IMR-90 (cell line): ENCODE data around the gene INO80. TPM values are rescaled to one million over a fixed set of nuclear protein-coding genes. Genes with fewer than 3 reads are reported as not detected.
A peak's percentile ranks its signal among the peaks of the same experiment; 100 is the strongest.

Experiments used
- ATAC-seq: fragments of 200-7000 bp; cut with Tn5 transposase; 2 replicates; pipeline ENCODE4 v1.9.1; 2020; ENCODE audit warnings: low read depth, mild to moderate bottlenecking, moderate library complexity
- BruUV-seq: library from RNA; stranded (reverse); fragments of 400-500 nt; replicated peaks from 2 replicates; lab custom pipeline; 2021; lab: Mats Ljungman, UMichigan
- CTCF ChIA-PET: fragments of 300-600 bp; formaldehyde crosslinking; extraction: SDS; loops from one replicate; lab custom pipeline; 2021; ENCODE audit warnings: antibody characterized with exemption; lab: Yijun Ruan, JAX
- POLR2A ChIA-PET: fragments of 300-600 bp; sonication (Branson Sonifier 250); formaldehyde crosslinking; loops from one replicate; lab custom pipeline; 2022; ENCODE audit warnings: antibody characterized with exemption; ENCODE audit not compliant: unreplicated experiment; lab: Charles Lee
- DNase-seq: peaks from one replicate; pipeline ENCODE4 v3.0.0; 2013
- H2AFZ ChIP-seq: replicated peaks from 2 replicates; pipeline ENCODE3; 2013; ENCODE audit warnings: low read length, mild to moderate bottlenecking; ENCODE audit not compliant: poor library complexity
- H2AK5ac ChIP-seq: 2 replicates; pipeline ENCODE4 v1.6.1; 2013; ENCODE audit warnings: low read depth, low read length, inconsistent platforms
- H2AK9ac ChIP-seq: replicated peaks from 2 replicates; pipeline ENCODE3; 2013; ENCODE audit warnings: mild to moderate bottlenecking, low read depth, low read length, moderate library complexity; ENCODE audit not compliant: poor library complexity
- H2BK120ac ChIP-seq: 2 replicates; pipeline ENCODE4 v1.6.1; 2013; ENCODE audit warnings: low read depth, low read length, inconsistent platforms
- H2BK15ac ChIP-seq: 3 replicates; pipeline ENCODE4 v1.6.1; 2013; ENCODE audit warnings: low read depth, low read length, inconsistent platforms
- H2BK20ac ChIP-seq: 2 replicates; pipeline ENCODE4 v1.6.1; 2013; ENCODE audit warnings: low read depth, mild to moderate bottlenecking, inconsistent platforms, low read length, moderate library complexity
- H2BK5ac ChIP-seq: 2 replicates; pipeline ENCODE4 v1.6.1; 2013; ENCODE audit warnings: mild to moderate bottlenecking, low read depth, low read length, inconsistent platforms; ENCODE audit not compliant: poor library complexity, severe bottlenecking
- H3K14ac ChIP-seq: replicated peaks from 2 replicates; pipeline ENCODE4 v1.6.1; 2013; ENCODE audit warnings: low read depth, low read length, inconsistent platforms
- H3K18ac ChIP-seq: 2 replicates; pipeline ENCODE4 v1.6.1; 2013; ENCODE audit warnings: low read depth, low read length, control low read depth
- H3K23ac ChIP-seq: 2 replicates; pipeline ENCODE4 v1.6.1; 2013; ENCODE audit warnings: low read depth, low read length, inconsistent platforms
- H3K27ac ChIP-seq: 2 replicates; pipeline ENCODE4 v1.5.1; 2013; ENCODE audit warnings: mild to moderate bottlenecking, control low read depth, low read length; ENCODE audit not compliant: insufficient read depth
- H3K27me3 ChIP-seq: 2 replicates; pipeline ENCODE4 v1.6.1; 2013; ENCODE audit warnings: low read length; ENCODE audit not compliant: control insufficient read depth, insufficient read depth
- H3K36me3 ChIP-seq: 2 replicates; pipeline ENCODE4 v1.6.1; 2013; ENCODE audit warnings: low read length, mixed read lengths; ENCODE audit not compliant: control insufficient read depth, insufficient read depth
- H3K4ac ChIP-seq: 2 replicates; pipeline ENCODE4 v1.6.1; 2013; ENCODE audit warnings: low read depth, low read length, inconsistent platforms
- H3K4me1 ChIP-seq: 2 replicates; pipeline ENCODE4 v1.6.1; 2013; ENCODE audit warnings: low read length, mixed read lengths; ENCODE audit not compliant: control insufficient read depth, insufficient read depth
- H3K4me2 ChIP-seq: 2 replicates; pipeline ENCODE4 v1.6.1; 2013; ENCODE audit warnings: low read depth, mild to moderate bottlenecking, control low read depth, low read length, moderate library complexity
- H3K4me3 ChIP-seq: 2 replicates; pipeline ENCODE4 v1.5.1; 2013; ENCODE audit warnings: low read depth, mild to moderate bottlenecking, control low read depth, low read length, moderate library complexity; ENCODE audit not compliant: insufficient read depth
- H3K56ac ChIP-seq: 2 replicates; pipeline ENCODE4 v1.6.1; 2013; ENCODE audit warnings: low read length, inconsistent platforms; ENCODE audit not compliant: insufficient read depth; ENCODE audit errors: extremely low read depth
- H3K79me1 ChIP-seq, 2 experiments: 2 replicates each; pipeline ENCODE4 v1.6.1; 2013; ENCODE audit warnings: low read length in 2 of 2, inconsistent platforms in 1 of 2, low read depth in 1 of 2
- H3K9ac ChIP-seq: 2 replicates; pipeline ENCODE4 v1.6.1; 2013; ENCODE audit warnings: low read depth, low read length, control low read depth
- H3K9me1 ChIP-seq: 2 replicates; pipeline ENCODE4 v1.6.1; 2013; ENCODE audit warnings: low read length, inconsistent platforms; ENCODE audit not compliant: insufficient read depth
- H3K9me3 ChIP-seq: 2 replicates; pipeline ENCODE4 v1.6.1; 2013; ENCODE audit warnings: low read length; ENCODE audit not compliant: control insufficient read depth, insufficient read depth
- H4K20me1 ChIP-seq: 2 replicates; pipeline ENCODE4 v1.6.1; 2013; ENCODE audit warnings: low read length, inconsistent platforms; ENCODE audit not compliant: insufficient read depth
- H4K5ac ChIP-seq: 2 replicates; pipeline ENCODE4 v1.6.1; 2013; ENCODE audit warnings: mild to moderate bottlenecking, low read depth, low read length, control low read depth
- H4K8ac ChIP-seq, 2 experiments: 2 replicates each; pipeline ENCODE4 v1.6.1; 2013; ENCODE audit warnings: low read depth in 2 of 2, low read length in 2 of 2, control low read depth in 1 of 2, inconsistent platforms in 1 of 2
- H4K91ac ChIP-seq: 2 replicates; pipeline ENCODE4 v1.6.1; 2013; ENCODE audit warnings: low read depth, low read length, inconsistent platforms; ENCODE audit not compliant: insufficient read depth
- BHLHE40 ChIP-seq: fragments of 150-350 bp; IDR thresholded peaks from 2 replicates; pipeline ENCODE4 v1.6.1; 2016; ENCODE audit warnings: mild to moderate bottlenecking, low read depth, low read length
- CEBPB ChIP-seq: IDR thresholded peaks from 2 replicates; pipeline ENCODE4 v1.6.1; 2012; ENCODE audit warnings: low read depth, low read length, improper control_type of control experiment
- CHD1 ChIP-seq: IDR thresholded peaks from 2 replicates; pipeline ENCODE4 v1.6.1; 2012; ENCODE audit warnings: low read depth, low read length, improper control_type of control experiment
- MAFK ChIP-seq: IDR thresholded peaks from 2 replicates; pipeline ENCODE4 v1.6.1; 2012; ENCODE audit warnings: low read depth, low read length, improper control_type of control experiment
- MAZ ChIP-seq: IDR thresholded peaks from 2 replicates; pipeline ENCODE4 v1.6.1; 2012; ENCODE audit warnings: low read depth, mild to moderate bottlenecking, low read length, improper control_type of control experiment, moderate library complexity, borderline replicate concordance
- MXI1 ChIP-seq: IDR thresholded peaks from 2 replicates; pipeline ENCODE4 v1.6.1; 2012; ENCODE audit warnings: low read depth, mild to moderate bottlenecking, low read length, moderate library complexity, borderline replicate concordance
- NFE2L2 ChIP-seq: fragments of 150-350 bp; IDR thresholded peaks from 2 replicates; pipeline ENCODE4 v1.6.1; 2016; ENCODE audit warnings: low read depth, mild to moderate bottlenecking, low read length
- POLR2A ChIP-seq: IDR thresholded peaks from 2 replicates; pipeline ENCODE4 v1.6.1; 2012; ENCODE audit warnings: mild to moderate bottlenecking, low read depth, low read length
- RAD21 ChIP-seq: IDR thresholded peaks from 2 replicates; pipeline ENCODE4 v1.6.1; 2012; ENCODE audit warnings: low read length, improper control_type of control experiment
- RCOR1 ChIP-seq: IDR thresholded peaks from 2 replicates; pipeline ENCODE4 v1.6.1; 2012; ENCODE audit warnings: mild to moderate bottlenecking, low read length, improper control_type of control experiment; ENCODE audit not compliant: insufficient replicate concordance
- SMC3 ChIP-seq: fragments of 150-350 bp; IDR thresholded peaks from 2 replicates; pipeline ENCODE4 v1.6.1; 2016; ENCODE audit warnings: low read depth, mild to moderate bottlenecking, antibody characterized with exemption, low read length, moderate library complexity
- WGBS, 2 experiments: methylation state at CpG; one replicate each; pipeline versions ENCODE4 v1.1.5 to v1.1.7; 2013; ENCODE audit warnings: missing lambda C conversion rate in 2 of 2; ENCODE audit not compliant: insufficient read length in 1 of 2; ENCODE audit errors: extremely low coverage in 2 of 2; 5-methylcytosine and 5-hydroxymethylcytosine counted together
- dilution Hi-C: fragments of 300-500 bp; cut with HindIII; formaldehyde crosslinking; loops from one replicate; pipeline ENCODE4 v1.14.3; 2018; ENCODE audit warnings: low sequenced_read_pairs; ENCODE audit not compliant: unreplicated experiment
- in situ Hi-C: fragments of 300-500 bp; cut with MboI; formaldehyde crosslinking; loops from 3 replicates; pipeline ENCODE4 v1.14.3; 2019; ENCODE audit warnings: low sequenced_read_pairs, inconsistent platforms, mixed read lengths
- intact Hi-C: fragments of 100-400 bp; cut with micrococcal nuclease; formaldehyde crosslinking; loops from 2 replicates; pipeline ENCODE4 v1.10.0; 2022
- polyA plus RNA-seq, 3 experiments: library from polyadenylated mRNA; depleted of rRNA; stranded (reverse); fragments of >200 nt; gene quantifications; 2 replicates each; pipeline ENCODE4 v1.2.3, GENCODE V29; 2012; ENCODE audit warnings: low replicate concordance in 1 of 3
- total RNA-seq: library from RNA; depleted of rRNA; stranded (reverse); fragments of >200 nt; gene quantifications from 2 replicates; pipeline ENCODE4 v1.2.3, GENCODE V29; 2012
- TF ChIP-seq, protein P1 (sequence below): conservative IDR thresholded peaks from 2 replicates; pipeline ENCODE4 v1.5.1; 2012; ENCODE audit warnings: mild to moderate bottlenecking, low read depth, low read length, improper control_type of control experiment
- TF ChIP-seq, protein P2 (sequence below): fragments of 150-350 bp; IDR thresholded peaks from 2 replicates; pipeline ENCODE4 v1.6.1; 2016; ENCODE audit warnings: low read depth, mild to moderate bottlenecking, low read length, moderate library complexity, borderline replicate concordance

Gene INO80
- total and polyA plus RNA-seq, 2 of the 4 experiments (the other 2 are of a cell fraction), result 6.0 to 13.3 TPM

- TF ChIP-seq BHLHE40 (peak; percentile 26; the same call in 1 of the 2 replicates), MAFK (no peak), POLR2A (no peak), NFE2L2 (peak; percentile 42; the same call in 1 of the 2 replicates), RCOR1 (no peak), MXI1 (peak; percentile 35; the same call in 1 of the 2 replicates), RAD21 (no peak)
These were observed 131.1 kb downstream of the INO80 start (continued) for GRCh38 chr15:40984964-40985363.

- Histone ChIP-seq H3K9me3 (no peaks in the 10 kb centered on the region), H3K79me1 (peaks cover 29 to 82% of the 10 kb centered on the region in 2 experiments), H3K14ac (peak overlapping the region; percentile 99), H3K36me3 (peaks cover 51% of the 10 kb centered on the region), H3K23ac (peak overlapping the region; percentile 99), H2AK9ac (peak overlapping the region; percentile 53), H3K56ac (peak overlapping the region; percentile 96), H3K9me1 (peaks cover 28% of the 10 kb centered on the region), H3K27ac (peak overlapping the region; percentile 96), H3K4me2 (no peak overlapping the region), H4K20me1 (no peaks in the 10 kb centered on the region; the same call in 1 of the 2 replicates), H2BK20ac (peak overlapping the region; percentile 97), H4K5ac (peak overlapping the region; percentile 74; the same call in 1 of the 2 replicates), H4K91ac (peak overlapping the region; percentile 100), H3K9ac (peak overlapping the region; percentile 43; the same call in 1 of the 2 replicates), H2AFZ (no peak overlapping the region), H3K4me1 (peaks cover 29% of the 10 kb centered on the region), H3K4me3 (no peak overlapping the region), H2AK5ac (peak overlapping the region; percentile 99), H3K4ac (peak overlapping the region; percentile 100), H2BK120ac (peak overlapping the region; percentile 99), H3K27me3 (no peaks in the 10 kb centered on the region), H2BK15ac (peak overlapping the region; percentile 98), H3K18ac (peak overlapping the region; percentile 98), H4K8ac (peak overlapping the region; percentile 94 to 97), H2BK5ac (peak overlapping the region; percentile 97)
- dilution Hi-C loops (no loop called here), intact Hi-C loops (no loop called here), in situ Hi-C loops (no loop called here)
- ChIA-PET CTCF (interaction anchor here (0.6 to 2.8 kb wide), 3 partner anchors 38 to 52 kb away, joined by 3 to 16 read pairs (median 3); no protein-coding TSS in a partner anchor), POLR2A (no interaction called here)
- ATAC-seq (no peak), DNase-seq (no peak)
- WGBS, 2 experiments, result no CpG with 5 or more reads among the region's 5 CpGs
- no TSS peak for BruUV-seq
- TF ChIP-seq RAD21, result no peak
- TF ChIP-seq CEBPB, result no peak
- no peak for TF ChIP-seq SMC3
- TF ChIP-seq CHD1, result no peak
- TF ChIP-seq NFE2L2, result no peak
- TF ChIP-seq MAZ, result no peak
- TF ChIP-seq MXI1, result no peak
- TF ChIP-seq, protein P1, sequence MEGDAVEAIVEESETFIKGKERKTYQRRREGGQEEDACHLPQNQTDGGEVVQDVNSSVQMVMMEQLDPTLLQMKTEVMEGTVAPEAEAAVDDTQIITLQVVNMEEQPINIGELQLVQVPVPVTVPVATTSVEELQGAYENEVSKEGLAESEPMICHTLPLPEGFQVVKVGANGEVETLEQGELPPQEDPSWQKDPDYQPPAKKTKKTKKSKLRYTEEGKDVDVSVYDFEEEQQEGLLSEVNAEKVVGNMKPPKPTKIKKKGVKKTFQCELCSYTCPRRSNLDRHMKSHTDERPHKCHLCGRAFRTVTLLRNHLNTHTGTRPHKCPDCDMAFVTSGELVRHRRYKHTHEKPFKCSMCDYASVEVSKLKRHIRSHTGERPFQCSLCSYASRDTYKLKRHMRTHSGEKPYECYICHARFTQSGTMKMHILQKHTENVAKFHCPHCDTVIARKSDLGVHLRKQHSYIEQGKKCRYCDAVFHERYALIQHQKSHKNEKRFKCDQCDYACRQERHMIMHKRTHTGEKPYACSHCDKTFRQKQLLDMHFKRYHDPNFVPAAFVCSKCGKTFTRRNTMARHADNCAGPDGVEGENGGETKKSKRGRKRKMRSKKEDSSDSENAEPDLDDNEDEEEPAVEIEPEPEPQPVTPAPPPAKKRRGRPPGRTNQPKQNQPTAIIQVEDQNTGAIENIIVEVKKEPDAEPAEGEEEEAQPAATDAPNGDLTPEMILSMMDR, result no peak
- no peak for TF ChIP-seq POLR2A
- TF ChIP-seq, protein P2, sequence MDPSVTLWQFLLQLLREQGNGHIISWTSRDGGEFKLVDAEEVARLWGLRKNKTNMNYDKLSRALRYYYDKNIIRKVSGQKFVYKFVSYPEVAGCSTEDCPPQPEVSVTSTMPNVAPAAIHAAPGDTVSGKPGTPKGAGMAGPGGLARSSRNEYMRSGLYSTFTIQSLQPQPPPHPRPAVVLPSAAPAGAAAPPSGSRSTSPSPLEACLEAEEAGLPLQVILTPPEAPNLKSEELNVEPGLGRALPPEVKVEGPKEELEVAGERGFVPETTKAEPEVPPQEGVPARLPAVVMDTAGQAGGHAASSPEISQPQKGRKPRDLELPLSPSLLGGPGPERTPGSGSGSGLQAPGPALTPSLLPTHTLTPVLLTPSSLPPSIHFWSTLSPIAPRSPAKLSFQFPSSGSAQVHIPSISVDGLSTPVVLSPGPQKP, result no peak
These were observed 131.7 kb downstream of the INO80 start for GRCh38 chr15:40984406-40984805.
